ENCODE results near the gene AIF1.

Gene AIF1

DNA sequence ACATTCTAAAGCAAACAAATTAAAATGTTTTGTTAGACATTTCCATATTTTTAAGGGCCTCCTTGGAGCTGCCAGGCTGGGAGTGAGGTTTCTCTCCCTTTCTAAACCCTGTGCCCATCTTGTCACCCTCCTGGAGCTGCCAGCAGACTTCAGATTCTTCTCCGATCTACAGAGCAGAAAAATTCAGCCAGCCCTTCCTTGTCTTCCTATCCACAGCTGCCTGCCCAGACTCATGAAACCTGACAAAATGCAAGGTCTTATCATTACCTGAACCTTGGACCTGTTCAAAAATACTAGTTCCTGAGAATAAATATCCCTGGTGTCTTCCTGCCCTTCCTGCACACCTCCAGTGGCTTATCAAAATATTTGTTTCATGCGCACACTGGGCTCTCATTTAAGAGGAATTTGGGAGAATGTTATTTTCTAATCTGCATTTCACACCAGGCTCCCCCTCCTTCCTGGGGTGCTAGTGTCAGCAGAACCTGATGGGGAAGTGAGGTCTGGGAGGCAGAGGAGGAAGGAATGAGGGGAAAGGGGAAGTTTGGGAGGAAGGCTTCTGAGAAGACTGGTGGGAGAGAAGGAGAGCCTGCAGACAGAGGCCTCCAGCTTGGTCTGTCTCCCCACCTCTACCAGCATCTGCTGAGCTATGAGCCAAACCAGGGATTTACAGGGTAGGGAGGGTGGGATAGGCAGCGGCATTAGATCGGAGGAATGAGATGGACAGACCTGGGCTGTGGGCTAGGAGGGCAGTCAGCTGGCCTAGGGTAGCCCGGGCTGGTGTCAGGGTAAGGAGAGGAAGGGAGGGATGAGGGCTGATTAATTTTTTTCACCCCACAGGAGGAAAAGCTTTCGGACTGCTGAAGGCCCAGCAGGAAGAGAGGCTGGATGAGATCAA lies at the start of gene AIF1:
Gene AIF1 (plus strand): TSS at position 551 of the 895 bp plus-strand sequence. CDS start 96 bp downstream, at position 647.
- no peak for DNase-seq

DNA sequence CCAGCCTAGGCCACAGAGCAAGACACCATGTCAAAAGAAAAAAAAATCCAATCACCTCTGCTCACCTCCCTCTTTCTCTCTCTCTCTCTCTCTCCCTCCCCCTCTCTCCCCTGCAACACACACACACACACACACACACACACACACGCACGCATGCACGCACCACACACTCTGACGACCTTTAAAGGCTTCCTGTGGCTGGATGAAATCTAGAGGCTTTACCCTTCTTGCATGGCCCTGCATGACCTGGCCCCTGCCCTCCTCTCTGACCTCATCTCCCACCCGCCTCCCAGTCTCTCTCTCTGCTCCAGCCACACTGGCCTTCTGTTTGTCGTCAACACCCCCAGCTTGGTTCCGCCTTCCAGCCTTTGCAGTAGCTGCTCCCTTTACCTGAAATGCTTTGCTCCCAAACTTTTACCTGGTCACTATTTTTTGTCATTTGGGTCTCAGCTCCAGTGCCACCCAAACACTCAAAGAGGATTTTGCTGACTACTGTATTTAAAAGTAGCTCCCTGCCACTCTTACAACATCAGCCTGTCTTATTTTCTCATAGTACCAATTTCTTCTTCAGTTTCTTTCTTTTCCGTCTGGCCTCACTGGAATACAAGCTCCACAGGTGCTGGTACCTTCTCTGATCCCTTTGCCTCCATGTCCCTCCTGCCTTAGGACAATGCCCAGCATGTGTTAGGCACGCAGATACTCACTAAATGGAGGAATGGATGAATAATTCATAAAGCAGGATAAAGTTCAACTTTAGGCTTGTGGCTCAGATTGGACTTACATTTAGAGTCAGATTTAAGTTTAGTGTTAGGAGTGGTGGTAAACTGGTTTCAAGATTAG lies 47.3 kb upstream of the AIF1 start:
- DNase-seq = no peak

DNA sequence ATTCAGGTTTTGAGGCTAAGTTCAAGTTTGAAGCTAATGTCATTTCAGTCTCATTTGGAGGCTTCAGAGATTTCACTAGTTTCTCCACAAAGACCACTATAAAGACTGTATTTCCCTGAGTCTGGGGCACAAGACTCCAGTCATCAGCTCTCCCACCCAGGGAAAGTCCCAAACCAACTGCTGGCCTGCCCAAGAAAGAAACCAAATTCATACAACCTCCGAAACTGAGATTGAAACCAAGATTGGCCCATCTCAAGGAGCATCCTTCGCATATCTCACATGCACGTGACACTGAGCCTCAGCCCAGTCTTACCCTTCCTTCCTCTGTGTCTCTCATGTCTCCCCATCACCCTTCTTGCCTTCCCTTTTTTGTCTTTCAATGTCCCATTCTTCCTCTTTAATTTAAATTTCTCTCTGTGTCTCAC lies 46.5 kb upstream of the AIF1 start:
- DNase-seq = no peak

DNA sequence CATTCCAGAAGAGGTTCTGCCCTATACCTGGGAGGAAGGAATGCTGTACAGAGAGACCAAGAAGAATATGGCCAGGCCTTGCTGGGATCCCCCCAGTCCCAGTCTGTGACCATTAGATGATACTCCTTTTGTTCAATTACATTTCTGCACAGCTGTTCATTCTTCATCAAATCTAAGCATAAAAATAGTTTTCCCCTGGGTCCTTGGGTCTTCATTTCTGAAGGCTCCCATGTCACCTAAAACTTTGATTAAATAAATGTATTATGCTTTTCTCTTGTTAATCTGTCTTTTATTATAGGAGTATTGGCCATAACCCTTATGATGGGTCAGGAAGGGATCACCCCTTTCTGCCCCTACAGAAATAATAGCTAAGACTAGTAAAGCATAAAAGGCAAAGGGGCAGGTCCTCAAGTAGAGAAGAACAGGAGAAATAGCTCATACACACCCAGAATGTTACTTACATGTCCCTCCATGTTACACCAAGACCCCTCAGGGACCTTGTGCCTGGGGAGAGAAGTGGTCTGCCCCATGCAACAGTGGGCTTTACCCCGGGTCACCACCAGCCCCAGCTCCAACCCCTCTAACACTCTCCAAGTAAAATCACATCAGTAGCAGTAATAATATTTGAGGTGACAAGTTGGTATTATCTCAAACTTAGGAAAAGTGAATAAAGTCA lies 45.0 kb upstream of the AIF1 start:
- DNase-seq = no peak

DNA sequence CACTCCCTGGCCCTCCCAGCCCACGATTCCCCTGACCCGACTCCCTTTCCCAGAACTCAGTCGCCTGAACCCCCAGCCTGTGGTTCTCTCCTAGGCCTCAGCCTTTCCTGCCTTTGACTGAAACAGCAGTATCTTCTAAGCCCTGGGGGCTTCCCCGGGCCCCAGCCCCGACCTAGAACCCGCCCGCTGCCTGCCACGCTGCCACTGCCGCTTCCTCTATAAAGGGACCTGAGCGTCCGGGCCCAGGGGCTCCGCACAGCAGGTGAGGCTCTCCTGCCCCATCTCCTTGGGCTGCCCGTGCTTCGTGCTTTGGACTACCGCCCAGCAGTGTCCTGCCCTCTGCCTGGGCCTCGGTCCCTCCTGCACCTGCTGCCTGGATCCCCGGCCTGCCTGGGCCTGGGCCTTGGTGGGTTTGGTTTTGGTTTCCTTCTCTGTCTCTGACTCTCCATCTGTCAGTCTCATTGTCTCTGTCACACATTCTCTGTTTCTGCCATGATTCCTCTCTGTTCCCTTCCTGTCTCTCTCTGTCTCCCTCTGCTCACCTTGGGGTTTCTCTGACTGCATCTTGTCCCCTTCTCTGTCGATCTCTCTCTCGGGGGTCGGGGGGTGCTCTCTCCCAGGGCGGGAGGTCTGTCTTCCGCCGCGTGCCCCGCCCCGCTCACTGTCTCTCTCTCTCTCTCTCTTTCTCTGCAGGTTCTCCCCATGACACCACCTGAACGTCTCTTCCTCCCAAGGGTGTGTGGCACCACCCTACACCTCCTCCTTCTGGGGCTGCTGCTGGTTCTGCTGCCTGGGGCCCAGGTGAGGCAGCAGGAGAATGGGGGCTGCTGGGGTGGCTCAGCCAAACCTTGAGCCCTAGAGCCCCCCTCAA lies 42.8 kb upstream of the AIF1 start, which contains the start of gene LTA:
Gene LTA (plus strand): TSS at position 249 of the 871 bp plus-strand sequence. CDS start 454 bp downstream, at position 703.
- no peak for DNase-seq

DNA sequence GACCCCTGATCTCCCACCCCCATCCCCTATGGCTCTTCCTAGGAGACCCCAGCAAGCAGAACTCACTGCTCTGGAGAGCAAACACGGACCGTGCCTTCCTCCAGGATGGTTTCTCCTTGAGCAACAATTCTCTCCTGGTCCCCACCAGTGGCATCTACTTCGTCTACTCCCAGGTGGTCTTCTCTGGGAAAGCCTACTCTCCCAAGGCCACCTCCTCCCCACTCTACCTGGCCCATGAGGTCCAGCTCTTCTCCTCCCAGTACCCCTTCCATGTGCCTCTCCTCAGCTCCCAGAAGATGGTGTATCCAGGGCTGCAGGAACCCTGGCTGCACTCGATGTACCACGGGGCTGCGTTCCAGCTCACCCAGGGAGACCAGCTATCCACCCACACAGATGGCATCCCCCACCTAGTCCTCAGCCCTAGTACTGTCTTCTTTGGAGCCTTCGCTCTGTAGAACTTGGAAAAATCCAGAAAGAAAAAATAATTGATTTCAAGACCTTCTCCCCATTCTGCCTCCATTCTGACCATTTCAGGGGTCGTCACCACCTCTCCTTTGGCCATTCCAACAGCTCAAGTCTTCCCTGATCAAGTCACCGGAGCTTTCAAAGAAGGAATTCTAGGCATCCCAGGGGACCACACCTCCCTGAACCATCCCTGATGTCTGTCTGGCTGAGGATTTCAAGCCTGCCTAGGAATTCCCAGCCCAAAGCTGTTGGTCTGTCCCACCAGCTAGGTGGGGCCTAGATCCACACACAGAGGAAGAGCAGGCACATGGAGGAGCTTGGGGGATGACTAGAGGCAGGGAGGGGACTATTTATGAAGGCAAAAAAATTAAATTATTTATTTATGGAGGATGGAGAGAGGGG lies 41.6 kb upstream of the AIF1 start:
- DNase-seq = no peak

DNA sequence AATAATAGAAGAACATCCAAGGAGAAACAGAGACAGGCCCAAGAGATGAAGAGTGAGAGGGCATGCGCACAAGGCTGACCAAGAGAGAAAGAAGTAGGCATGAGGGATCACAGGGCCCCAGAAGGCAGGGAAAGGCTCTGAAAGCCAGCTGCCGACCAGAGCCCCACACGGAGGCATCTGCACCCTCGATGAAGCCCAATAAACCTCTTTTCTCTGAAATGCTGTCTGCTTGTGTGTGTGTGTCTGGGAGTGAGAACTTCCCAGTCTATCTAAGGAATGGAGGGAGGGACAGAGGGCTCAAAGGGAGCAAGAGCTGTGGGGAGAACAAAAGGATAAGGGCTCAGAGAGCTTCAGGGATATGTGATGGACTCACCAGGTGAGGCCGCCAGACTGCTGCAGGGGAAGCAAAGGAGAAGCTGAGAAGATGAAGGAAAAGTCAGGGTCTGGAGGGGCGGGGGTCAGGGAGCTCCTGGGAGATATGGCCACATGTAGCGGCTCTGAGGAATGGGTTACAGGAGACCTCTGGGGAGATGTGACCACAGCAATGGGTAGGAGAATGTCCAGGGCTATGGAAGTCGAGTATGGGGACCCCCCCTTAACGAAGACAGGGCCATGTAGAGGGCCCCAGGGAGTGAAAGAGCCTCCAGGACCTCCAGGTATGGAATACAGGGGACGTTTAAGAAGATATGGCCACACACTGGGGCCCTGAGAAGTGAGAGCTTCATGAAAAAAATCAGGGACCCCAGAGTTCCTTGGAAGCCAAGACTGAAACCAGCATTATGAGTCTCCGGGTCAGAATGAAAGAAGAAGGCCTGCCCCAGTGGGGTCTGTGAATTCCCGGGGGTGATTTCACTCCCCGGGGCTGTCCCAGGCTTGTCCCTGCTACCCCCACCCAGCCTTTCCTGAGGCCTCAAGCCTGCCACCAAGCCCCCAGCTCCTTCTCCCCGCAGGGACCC lies 40.6 kb upstream of the AIF1 start:
- no peak for DNase-seq

DNA sequence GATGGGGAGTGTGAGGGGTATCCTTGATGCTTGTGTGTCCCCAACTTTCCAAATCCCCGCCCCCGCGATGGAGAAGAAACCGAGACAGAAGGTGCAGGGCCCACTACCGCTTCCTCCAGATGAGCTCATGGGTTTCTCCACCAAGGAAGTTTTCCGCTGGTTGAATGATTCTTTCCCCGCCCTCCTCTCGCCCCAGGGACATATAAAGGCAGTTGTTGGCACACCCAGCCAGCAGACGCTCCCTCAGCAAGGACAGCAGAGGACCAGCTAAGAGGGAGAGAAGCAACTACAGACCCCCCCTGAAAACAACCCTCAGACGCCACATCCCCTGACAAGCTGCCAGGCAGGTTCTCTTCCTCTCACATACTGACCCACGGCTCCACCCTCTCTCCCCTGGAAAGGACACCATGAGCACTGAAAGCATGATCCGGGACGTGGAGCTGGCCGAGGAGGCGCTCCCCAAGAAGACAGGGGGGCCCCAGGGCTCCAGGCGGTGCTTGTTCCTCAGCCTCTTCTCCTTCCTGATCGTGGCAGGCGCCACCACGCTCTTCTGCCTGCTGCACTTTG lies 39.6 kb upstream of the AIF1 start, which contains the start of gene TNF:
Gene TNF (plus strand): TSS at position 231 of the 567 bp plus-strand sequence. CDS start 177 bp downstream, at position 408.
- DNase-seq = peak; percentile 6

DNA sequence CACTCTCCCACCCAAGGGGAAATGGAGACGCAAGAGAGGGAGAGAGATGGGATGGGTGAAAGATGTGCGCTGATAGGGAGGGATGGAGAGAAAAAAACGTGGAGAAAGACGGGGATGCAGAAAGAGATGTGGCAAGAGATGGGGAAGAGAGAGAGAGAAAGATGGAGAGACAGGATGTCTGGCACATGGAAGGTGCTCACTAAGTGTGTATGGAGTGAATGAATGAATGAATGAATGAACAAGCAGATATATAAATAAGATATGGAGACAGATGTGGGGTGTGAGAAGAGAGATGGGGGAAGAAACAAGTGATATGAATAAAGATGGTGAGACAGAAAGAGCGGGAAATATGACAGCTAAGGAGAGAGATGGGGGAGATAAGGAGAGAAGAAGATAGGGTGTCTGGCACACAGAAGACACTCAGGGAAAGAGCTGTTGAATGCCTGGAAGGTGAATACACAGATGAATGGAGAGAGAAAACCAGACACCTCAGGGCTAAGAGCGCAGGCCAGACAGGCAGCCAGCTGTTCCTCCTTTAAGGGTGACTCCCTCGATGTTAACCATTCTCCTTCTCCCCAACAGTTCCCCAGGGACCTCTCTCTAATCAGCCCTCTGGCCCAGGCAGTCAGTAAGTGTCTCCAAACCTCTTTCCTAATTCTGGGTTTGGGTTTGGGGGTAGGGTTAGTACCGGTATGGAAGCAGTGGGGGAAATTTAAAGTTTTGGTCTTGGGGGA lies 38.9 kb upstream of the AIF1 start:
- peak; percentile 12 for DNase-seq

DNA sequence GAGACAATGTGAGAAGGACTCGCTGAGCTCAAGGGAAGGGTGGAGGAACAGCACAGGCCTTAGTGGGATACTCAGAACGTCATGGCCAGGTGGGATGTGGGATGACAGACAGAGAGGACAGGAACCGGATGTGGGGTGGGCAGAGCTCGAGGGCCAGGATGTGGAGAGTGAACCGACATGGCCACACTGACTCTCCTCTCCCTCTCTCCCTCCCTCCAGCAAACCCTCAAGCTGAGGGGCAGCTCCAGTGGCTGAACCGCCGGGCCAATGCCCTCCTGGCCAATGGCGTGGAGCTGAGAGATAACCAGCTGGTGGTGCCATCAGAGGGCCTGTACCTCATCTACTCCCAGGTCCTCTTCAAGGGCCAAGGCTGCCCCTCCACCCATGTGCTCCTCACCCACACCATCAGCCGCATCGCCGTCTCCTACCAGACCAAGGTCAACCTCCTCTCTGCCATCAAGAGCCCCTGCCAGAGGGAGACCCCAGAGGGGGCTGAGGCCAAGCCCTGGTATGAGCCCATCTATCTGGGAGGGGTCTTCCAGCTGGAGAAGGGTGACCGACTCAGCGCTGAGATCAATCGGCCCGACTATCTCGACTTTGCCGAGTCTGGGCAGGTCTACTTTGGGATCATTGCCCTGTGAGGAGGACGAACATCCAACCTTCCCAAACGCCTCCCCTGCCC lies 38.0 kb upstream of the AIF1 start:
- DNase-seq = no peak

DNA sequence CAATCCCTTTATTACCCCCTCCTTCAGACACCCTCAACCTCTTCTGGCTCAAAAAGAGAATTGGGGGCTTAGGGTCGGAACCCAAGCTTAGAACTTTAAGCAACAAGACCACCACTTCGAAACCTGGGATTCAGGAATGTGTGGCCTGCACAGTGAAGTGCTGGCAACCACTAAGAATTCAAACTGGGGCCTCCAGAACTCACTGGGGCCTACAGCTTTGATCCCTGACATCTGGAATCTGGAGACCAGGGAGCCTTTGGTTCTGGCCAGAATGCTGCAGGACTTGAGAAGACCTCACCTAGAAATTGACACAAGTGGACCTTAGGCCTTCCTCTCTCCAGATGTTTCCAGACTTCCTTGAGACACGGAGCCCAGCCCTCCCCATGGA lies 37.5 kb upstream of the AIF1 start:
- no peak for DNase-seq

DNA sequence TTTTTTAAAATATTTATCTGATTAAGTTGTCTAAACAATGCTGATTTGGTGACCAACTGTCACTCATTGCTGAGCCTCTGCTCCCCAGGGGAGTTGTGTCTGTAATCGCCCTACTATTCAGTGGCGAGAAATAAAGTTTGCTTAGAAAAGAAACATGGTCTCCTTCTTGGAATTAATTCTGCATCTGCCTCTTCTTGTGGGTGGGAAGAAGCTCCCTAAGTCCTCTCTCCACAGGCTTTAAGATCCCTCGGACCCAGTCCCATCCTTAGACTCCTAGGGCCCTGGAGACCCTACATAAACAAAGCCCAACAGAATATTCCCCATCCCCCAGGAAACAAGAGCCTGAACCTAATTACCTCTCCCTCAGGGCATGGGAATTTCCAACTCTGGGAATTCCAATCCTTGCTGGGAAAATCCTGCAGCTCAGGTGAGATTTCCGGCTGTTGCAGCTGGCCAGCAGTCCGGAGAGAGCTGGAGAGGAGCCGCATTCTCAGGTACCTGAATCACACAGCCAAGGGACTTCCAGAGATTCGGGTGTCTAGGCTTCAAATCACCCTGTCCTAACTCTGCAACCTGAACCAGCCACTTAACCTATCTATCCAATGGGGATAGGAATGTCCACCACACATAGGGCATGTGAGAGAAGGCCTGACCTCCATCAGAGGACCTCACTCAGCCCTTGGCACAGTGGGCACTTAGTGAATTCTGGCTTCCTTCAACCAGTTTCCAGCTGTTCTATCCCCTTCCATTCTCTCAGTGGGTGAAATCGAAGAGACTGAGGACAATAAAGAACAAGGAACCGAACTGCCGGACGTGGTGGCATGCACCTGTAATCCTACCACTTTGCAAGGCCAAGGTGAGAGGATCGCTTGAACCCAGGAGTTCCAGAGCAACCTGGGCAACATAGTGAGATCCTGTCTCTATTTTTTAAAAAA lies 36.6 kb upstream of the AIF1 start:
- no peak for DNase-seq

DNA sequence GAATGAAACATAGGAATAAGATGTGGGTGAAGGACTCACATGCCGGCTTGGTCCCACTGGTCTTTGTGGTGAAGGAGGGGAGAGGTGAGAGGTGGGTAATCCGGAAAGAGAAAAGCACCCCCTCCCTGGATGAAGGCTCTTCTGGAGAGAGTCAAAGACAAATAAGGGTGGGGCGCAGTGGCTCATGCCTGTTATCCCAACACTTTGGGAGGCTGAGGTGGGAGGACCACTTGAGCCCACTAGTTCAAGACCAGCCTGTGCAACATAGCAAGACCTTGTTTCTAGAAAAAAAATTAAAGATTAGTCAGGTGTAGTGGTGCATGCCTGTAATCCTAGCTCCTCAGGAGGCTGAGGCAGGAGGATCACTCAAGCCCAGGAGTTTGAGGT lies 35.9 kb upstream of the AIF1 start:
- no peak for DNase-seq

DNA sequence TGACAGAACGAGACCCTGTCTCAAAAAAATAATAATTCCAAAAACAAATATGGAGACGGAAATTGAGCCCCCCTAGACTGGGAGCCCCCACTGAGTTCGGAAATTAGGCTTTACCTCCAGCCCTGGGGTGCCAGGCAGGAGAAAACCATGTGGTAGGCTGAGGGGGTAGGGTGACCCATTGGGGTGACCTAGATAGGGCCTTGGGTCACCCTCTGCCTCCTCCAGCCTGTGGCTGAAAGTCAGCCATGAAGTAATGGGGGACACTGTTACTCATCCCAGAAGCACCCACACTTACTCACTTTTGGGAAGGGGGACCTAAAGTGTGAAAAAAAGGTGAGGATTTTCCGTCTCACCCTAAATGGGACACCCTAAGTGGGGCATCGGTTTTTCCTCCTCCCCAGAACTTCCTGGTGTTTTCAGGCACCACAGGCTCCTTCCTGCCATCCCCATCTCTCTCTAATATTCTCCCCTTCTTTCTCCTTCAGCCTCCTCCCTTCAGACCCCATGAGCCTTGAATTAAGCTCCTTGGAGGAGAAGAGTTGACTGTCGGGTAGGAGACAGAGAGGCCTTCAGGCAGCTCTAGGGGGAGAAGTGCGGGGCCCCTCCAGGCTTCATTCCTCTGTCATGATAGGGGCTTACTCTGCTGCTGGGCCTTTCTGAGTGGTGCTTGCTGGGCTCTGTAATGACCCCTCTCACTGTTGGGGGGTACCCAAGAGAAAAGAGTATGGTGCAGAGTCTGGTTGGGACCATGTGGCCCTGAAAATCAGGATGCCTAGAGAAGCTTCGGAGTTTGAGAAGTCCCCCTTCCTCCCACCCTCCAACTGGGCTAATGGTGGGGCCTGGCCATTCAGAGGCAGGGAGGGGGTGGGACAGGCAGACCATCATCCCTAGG lies 35.2 kb upstream of the AIF1 start:
- DNase-seq = no peak

DNA sequence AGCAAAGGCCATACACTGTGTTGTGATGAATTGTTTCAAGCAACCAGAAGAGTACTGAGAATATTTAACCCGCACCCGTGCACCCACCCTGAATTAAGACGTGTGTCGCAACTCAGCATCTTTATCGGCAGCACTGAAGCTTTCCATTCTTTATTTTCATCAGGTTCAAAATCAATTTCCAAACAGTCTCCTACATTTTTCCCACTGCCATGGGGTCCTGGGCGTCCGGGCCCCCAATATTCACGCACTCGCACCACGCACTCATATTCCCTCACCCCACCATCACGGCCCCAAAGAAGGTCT lies 34.6 kb upstream of the AIF1 start:
- DNase-seq = no peak

DNA sequence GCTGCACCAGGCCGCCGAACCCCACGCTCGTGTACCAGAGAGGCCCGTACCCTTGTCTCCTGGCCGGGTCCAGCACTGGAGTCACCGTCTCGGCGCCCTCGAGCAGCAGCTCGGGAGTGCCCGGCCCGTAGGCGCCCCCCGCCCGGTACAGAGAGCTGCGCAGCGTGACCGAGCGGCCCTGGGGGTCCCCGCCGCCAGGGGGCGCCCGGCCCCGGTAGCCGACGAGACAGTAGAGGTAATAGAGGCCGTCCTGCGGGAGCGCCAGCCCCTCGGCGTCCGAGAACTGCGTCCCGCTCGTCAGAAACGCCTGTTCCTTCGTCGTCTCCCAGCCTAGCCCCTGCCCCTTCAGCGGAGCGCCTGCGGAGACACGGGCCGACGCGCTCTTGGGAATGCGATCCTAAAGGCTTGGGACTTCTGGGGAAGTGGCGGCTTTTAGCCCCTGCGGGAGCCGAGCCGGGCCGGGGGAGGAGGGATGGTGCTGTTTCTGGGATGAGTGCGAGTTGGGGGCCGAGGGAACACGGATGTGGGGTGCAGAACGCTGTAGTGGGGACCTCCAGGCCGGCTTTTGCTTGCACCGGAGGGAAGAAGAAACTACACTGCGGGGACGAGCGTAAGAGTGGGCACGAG lies 34.1 kb upstream of the AIF1 start:
- DNase-seq = peak; percentile 60
